NCI-H2107 treated with DMSO at 0.1 percent for 48 hours (cell line): ENCODE data around the gene ANO4.
"Not testable (repeated sequence)": the region's sequence is repeated elsewhere in the genome, so short reads cannot be mapped to it uniquely, and the experiment has no call there.

Experiments
- DNase-seq: peaks from one replicate; lab custom pipeline; 2025; ENCODE audit not compliant: unreplicated experiment; lab: John Stamatoyannopoulos, UW

ANO4 gene

GRCh38 chr12:100987552-100988521 lies 193.3 kb downstream of the ANO4 start:
- no peak for DNase-seq

DNA sequence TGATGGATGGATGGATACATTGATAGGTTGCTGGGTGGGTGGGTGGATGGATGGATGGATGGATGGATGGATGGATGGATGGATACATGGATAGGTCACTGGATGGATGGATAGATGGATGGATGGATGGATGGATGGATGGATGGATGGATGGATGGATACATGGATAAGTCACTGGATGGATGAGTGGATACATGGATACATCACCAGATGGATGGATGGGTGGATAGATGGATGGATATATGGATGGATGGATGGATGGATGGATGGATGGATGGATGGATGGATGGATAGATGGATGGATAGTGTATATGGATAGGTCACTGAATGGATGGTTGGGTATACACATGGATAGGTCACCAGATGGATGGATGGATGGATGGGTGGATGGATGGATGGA lies 194.9 kb downstream of the ANO4 start:
- not testable (repeated sequence) for DNase-seq

DNA sequence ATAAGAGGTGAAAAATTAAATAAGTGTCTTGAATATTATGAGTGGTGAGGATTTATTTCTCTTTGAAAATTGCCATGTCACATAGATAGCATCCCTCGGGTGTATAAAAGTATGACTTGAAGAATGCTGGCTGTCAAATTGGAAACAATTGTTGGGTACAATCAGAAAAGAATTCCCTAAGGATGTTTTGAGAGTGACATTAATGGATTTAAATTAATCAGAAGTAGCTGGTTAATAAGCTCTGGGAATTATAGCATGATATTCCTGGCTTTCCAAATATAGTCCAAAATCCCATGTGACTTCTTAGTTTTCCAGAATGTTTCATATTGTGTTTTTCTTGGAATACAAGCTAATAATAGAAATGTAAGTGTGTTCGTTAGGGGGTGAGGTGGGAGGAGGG lies 196.5 kb downstream of the ANO4 start:
- DNase-seq = no peak

- DNase-seq = no peak
Observed at GRCh38 chr12:100992194-100992593, 197.6 kb downstream of the ANO4 start.

GRCh38 chr12:100993916-100994450 lies 199.4 kb downstream of the ANO4 start:
- DNase-seq = no peak

GRCh38 chr12:100995201-100995600 lies 200.6 kb downstream of the ANO4 start:
- DNase-seq = no peak

DNA sequence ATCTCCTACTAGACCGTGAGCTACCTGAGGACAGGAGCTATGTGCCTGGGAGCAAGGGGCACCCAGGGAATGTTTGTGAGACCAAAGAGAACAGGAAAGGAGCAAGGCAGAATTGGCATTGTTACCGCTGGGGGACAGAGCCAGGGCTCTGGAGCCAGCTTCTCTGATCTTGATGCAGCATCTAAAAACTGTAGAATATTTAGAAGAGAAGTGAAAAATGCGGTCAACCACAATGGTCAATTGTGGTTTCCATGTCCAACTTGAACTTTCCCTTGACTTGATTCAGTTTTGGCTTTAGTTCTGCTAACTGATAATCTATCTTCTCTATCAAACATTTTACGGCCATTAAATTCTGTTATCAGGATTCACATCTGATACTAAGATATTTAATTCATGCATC lies 201.2 kb downstream of the ANO4 start:
- DNase-seq = no peak

DNA sequence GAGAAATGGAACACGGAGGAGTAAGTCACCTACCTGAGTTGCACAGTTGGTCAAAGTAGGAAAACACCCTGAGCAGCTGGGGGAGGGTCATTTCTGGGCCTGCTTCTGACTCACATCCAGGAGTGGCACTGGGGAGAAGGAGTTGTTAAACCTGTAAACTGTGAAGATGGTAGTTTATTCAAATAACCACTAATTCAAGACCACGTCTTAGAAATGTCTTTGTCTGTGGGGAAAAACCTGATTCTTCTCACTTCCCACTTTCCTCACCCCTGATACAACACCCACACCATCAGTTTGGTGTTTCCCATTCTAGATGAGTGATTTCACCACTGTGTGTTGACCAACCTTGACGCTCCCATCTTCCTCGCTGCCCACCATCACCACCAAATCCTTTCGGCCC lies 207.1 kb downstream of the ANO4 start:
- DNase-seq = no peak

GRCh38 chr12:101002696-101003419 lies 208.3 kb downstream of the ANO4 start:
- no peak for DNase-seq

GRCh38 chr12:101004898-101005297 lies 210.3 kb downstream of the ANO4 start:
- no peak for DNase-seq

- DNase-seq = no peak
Observed at GRCh38 chr12:101009274-101009673, 214.7 kb downstream of the ANO4 start.

- no peak for DNase-seq
Observed at GRCh38 chr12:101010896-101011295, 216.3 kb downstream of the ANO4 start.

GRCh38 chr12:101013993-101014392 lies 219.4 kb downstream of the ANO4 start:
- no peak for DNase-seq

- no peak for DNase-seq
Observed at GRCh38 chr12:101015044-101015443, 220.5 kb downstream of the ANO4 start.

GRCh38 chr12:101018540-101018939 lies 224.0 kb downstream of the ANO4 start:
- no peak for DNase-seq

DNA sequence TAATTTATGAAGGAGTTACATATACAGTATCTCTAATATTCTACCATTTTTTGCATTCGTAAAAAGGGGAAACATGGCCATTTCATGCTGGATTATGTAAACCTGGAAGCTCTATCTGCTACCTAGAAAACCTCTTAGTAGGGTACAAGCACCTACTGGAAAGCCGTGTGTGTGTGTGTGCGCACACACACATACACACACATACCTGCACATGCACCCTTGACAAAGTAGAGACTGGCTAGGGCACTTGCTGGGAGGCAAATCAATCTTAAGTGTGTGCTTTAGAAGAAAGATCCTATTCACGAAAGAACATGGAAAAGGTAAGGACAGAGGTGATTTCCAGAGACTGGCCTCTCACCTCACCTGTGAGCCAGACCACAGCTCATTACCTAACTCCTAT lies 224.6 kb downstream of the ANO4 start:
- DNase-seq = no peak

DNA sequence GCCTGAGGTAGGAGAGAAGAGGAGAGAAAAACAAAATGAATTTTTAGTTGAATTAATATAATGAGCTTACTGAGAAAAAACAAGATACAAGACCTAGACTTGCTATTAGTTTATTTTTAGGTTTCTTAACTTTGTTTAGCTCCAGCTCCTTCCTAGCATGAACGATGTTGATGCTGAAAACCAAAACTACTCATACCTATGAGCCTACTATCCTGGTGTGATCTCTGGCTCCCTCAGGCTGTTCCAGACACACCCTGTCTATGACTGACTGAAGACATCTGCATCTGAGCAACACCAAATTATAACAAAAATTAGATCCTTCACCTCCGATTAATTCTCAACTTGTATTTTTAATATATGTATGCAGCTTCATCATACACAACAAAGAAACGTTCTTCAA lies 225.1 kb downstream of the ANO4 start:
- DNase-seq = no peak

DNA sequence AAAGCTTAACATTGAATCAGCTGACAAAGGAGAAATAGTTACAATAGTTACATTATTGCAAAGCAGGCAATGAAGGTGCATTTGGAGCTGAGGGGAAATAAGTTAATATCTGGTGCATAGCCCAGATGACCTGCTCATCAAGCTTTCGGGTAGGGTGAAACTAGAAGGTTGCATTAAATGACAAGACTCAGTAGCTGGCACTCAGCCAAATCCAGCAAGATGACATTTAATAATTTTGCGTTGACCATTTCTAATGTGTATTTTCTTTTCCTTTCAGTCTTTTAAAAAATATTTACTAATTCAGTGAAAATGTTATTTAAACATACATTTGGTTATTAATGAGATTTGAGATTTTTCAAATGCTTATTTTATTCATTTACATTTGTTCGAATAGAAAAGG lies 226.9 kb downstream of the ANO4 start:
- no peak for DNase-seq

DNA sequence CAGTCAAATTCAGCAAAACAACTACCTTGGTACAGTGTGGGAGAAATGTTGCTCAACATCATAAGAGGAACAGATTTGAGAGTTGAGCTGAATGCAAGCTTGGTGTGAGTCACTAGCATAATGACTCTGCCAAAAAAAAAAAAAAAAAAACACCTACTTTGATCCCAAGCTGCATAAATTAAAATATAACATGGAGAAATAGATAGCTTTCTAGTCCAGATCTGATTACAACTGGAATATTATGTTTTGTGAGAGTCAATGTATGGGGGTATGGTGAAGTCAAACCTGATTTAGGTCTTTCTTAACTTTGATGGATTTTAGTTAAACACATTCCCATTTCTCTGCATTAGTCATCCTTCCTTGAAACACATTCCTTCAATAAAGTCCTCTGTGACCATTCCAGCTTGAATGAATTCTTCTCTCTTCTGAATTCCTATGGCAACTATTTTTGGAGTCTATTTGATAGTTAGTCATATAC lies 227.4 kb downstream of the ANO4 start:
- DNase-seq = no peak

DNA sequence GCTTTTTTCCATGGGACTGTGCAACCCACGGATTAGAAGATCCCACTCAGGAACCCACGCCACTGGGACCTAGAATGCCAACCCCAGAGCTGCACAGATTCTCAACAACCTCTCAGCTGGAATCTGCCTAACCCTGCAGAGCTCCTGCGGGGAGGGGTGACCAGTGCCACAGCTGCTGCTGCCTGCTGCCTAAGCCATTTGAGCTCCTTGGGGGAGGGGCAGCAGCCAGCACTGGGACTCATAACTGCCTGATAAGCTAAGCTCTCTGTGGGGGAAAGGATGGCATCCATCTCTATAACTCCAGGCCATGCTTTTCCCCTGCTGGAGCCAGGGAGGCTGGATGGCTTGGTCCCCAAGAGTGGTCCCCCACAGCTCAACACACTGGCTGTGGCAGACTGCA lies 232.6 kb downstream of the ANO4 start:
- no peak for DNase-seq

GRCh38 chr12:101027816-101028215 lies 233.2 kb downstream of the ANO4 start:
- no peak for DNase-seq
